HG03139 (cell line): ENCODE data around the gene GET3.

ENCODE experiments used
- ATAC-seq: cut with Tn5 transposase; IDR thresholded peaks from one replicate; pipeline ENCODE4 v1.9.1; 2021; ENCODE audit not compliant: unreplicated experiment

Gene GET3

DNA sequence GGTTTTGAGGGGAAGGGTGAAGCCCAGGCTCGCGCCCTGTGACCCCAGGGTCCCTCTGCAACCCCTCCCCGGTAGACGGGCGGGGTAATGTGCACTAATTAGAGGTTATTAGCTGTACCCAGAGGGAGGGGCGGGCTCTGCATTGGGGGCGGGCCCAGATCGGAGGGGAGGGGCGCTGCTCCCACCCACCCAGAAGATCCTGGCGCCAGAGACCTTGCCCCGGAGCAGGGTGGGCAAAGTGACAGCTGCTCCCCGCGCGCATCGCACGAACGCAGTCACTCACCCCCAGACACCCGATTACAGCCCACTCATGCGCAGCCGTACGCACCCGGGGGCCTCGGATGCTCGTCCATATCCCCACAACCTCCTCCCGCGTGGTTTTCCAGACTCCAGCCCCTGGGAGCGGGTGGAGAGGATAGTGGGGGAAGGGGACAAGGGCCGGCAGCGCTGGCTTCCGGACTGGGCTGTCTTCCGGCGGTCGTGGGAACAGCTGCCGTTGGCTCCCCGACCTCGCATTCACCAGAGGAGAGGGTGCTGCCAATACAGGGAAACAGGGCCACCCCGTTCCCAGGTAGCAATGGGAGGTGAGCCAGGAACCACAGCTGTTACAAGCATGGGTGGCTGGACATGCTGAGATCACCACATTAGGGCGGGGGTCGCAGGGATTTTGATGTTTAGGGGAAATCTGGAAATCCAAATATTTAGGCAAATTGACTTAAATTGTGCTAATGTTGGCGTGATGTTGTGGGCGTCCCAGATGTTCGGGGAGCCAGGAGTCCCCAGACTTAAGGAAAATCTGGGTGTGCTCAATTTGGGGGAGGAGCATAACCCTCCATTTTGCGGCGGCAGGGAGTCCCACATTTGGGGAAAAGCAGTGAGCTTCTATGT, 41.0 kb downstream of the GET3 start:
- no peak for ATAC-seq

GRCh38 chr19:12778905-12779161, 41.5 kb downstream of the GET3 start:
- no peak for ATAC-seq

DNA sequence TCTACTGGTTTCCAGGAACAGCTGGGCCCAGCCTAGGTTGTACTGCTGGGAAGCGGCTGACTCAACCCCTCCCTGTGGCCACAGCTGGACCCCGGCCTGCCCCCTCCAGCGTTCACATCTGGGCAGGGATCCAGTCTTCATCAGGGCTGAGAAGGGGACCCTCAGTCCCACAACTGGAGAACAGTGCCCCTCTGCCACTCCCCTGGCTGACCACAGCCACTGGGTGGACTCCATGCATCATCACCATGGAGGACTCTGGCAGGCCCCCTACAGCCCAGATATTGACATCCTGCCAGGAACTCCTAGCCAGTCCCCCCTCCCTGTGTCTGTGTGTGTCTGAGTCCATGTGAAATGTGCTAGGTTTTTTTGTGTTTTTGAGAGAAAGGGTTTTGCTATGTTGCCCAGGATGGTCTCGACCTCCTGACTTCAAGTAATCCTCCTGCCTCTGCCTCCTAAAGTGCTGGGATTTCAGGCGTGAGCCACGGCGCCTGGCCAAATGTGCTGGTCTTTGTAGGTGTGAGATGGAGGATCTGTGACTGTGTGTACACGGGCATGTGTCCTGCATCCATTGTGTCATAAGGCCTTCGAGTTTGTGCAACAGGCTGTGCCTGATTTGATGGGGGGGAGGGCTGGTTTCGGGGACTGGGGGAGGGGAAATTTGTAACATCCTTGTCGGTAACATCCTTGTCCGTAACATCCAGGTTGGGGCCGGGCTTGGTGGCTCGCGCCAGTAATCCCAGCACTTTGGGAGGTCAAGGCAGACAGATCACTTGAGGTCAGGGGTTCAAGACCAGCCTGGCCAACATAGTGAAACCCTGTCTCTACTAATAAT, 42.1 kb downstream of the GET3 start:
- no peak for ATAC-seq

GRCh38 chr19:12782174-12782423, 44.8 kb downstream of the GET3 start:
- no peak for ATAC-seq

GRCh38 chr19:12782424-12783290, 45.4 kb downstream of the GET3 start:
- no peak for ATAC-seq

DNA sequence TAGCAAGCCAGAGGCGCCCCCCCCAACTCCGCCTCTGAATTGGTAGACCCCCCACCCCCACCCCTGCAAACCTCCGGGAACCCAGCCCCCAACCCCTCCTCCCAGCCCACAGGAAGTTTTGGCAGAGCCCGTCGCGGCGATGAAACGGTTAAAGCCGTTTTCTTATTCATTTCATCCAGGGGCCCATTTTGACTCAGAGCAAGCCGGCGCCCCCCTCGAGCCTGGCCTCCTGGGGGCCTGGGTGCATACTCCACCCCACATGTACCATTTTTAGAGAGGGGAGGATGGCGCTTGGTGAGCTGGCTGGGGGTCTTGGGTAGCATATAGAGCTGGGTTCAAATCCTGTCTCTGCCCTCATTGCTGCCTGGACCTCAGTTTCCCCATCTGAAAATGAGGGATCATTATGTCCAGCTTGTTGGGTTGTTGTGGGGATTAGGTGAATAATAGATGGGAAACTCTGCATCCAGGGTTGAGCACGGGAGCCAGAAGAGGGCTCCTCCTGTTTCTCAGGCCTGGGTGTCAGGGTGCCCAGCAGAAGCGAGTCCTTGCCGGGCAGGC, 46.1 kb downstream of the GET3 start:
- ATAC-seq = no peak

DNA sequence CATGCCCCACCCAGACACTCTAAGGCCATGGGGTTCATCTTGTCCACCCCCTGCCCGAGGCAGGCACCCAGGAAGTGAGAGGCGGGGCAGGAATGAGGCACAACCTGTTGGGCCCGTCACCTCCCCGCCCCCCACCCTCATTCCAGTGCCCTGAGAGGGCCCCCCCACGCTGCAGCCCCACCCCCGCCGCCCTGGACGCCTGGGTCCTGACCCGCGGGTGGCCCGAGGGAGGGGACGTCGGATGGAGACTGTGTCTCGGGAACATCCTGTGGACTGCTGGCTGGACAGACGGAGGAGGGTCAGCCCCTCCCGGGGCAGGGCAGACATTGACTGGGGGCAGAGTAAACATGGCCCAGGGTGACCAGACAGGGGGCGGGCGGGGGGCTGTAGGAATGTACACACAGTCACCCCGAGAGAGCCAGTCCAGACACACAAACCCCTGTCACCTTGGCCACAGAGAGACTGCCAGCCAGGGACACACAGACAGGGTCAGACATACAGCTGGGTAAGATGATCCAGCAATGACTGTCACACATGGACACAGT, 46.6 kb downstream of the GET3 start:
- no peak for ATAC-seq

GRCh38 chr19:12784394-12784870, 47.1 kb downstream of the GET3 start:
- ATAC-seq = no peak

- ATAC-seq = no peak
These were observed 47.7 kb downstream of the GET3 start for GRCh38 chr19:12784871-12785430.

GRCh38 chr19:12785431-12786031, 48.2 kb downstream of the GET3 start:
- no peak for ATAC-seq

GRCh38 chr19:12786141-12786870, 49.0 kb downstream of the GET3 start:
- ATAC-seq = no peak

DNA sequence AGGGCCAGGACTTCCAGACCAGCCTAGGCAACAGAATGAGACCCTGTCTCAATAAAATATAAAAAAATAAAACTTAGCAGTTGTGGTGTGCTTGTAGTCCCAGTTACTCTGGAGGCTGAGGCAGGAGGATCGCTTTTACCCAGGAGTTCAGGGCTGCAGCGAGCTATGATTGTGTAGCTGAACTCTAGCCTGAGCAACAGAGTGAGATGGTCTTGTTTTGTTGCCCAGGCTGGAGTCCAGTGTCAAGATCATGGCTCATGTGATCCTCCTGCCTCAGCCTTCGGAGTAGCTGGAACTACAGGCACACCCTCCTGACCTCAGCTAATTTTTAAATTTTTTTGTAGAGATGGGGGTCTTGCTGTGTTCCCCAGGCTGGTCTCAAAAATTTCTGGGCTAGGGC, 49.7 kb downstream of the GET3 start:
- ATAC-seq = no peak

- ATAC-seq = no peak
These were observed 50.2 kb downstream of the GET3 start for GRCh38 chr19:12787458-12787857.

DNA sequence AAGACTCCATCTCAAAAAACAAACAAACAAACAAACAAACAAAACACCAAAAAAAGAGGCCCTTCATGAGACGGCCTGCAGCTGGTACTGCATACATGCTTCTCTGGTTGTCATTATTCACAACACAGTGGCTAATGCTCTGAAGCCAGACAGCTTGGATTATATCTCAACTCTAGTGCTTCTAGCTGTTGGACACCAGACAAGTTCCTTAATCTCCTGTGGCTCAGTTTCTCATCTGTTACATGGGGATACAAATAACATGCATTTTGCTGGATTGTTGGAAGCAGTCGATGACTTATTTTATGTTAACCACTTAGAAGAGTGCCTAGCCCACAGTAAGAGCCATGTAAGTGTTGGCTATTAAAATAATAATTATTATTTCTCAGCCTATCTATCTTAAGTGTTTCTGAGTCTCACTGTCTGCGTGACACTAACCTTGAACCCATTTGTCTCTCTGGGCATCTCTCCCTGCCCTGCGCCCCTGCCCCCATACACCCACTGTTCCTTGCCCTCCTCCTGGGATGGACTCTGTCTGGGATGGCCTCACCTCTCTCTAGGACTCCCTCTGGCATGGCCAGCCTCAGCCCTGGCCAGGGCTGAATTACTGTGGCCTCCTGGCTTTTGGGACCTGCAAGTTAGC, 50.9 kb downstream of the GET3 start:
- no peak for ATAC-seq

GRCh38 chr19:12788682-12789097, 51.4 kb downstream of the GET3 start:
- ATAC-seq = no peak

DNA sequence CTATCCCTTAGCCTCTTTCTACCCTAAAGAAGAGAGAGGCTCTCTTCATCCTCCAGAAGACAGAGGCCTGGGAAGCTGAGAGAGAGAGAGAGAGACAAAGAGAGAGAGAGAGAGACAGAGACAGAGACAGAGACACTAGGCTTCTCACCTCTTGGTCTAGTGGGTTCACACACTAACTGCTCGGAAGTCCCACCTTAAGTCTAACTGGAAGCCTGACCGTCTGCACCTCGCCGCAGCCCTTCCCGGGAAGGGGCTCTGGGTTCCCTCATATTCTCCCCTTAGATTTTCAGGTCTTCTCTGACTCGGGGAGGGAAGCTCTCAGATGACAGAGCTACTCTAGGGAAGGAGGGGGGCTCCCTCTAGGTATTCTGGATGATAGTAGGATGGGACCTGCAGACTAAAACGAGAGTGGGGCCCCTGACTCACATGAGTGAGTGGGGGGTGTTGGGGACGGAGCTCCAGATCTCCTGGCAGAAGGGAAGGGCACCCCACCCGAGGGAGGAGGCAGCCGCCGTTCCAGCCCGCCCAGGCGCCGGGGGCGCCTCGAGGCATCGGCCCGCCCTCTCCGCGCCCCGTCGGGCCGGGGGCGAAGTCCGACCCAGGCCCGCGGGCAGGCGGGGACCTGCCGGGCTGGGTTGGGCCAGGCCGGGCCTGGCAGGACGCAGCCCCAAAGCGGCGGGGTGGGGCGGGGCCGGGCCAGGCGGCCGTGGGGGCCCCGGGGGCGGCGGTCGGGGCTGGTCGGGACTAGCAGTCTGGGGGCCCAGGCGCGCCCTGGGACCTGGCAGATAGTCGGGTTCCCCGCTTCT, 52.0 kb downstream of the GET3 start:
- ATAC-seq = no peak

- peak; percentile 29 for ATAC-seq
These were observed 52.8 kb downstream of the GET3 start for GRCh38 chr19:12789904-12790619.
